H1 (cell line): Measurements from ENCODE around the gene NHS. TPM values are rescaled to one million over a fixed set of nuclear protein-coding genes. Genes with fewer than 3 reads are reported as not detected.

ENCODE experiments used
- BCL11A ChIP-seq, 2 experiments: IDR thresholded peaks; one replicate each; pipeline ENCODE4 v1.6.1; 2011; ENCODE audit warnings: low read depth in 2 of 2, low read length in 2 of 2, mild to moderate bottlenecking in 2 of 2
- CHD7 ChIP-seq: fragments of 300-600 bp; sonication (generic); IDR thresholded peaks from 2 replicates; pipeline ENCODE4 v1.7.1; 2012; ENCODE audit warnings: low read length, moderate library complexity, mild to moderate bottlenecking, inconsistent platforms; ENCODE audit not compliant: insufficient replicate concordance
- RNF2 ChIP-seq: fragments of 200-900, 300-1000 bp; sonication (generic); IDR thresholded peaks from 2 replicates; pipeline ENCODE4 v1.7.1; 2016; ENCODE audit warnings: borderline replicate concordance, low read depth, mild to moderate bottlenecking, antibody characterized with exemption, low read length; ENCODE audit not compliant: poor library complexity, severe bottlenecking; ENCODE audit errors: missing control alignments
- polyA plus RNA-seq, 7 experiments: library from polyadenylated mRNA; depleted of rRNA in 3 of 7; stranded (reverse) in 5 of 7; unstranded in 2 of 7; fragments of >200 nt in 5 of 7; fragments of 200-250 nt in 2 of 7; gene quantifications; 1 replicate in 5 of 7; 2 replicates in 1 of 7; 4 replicates in 1 of 7; pipeline versions ENCODE4 v1.2.1 to v1.2.3, GENCODE V29; 2011 to 2013; ENCODE audit warnings: missing spikeins in 2 of 7, mixed read lengths in 2 of 7
- total RNA-seq: library from RNA; stranded (reverse); fragmentation: NEBNext Ultra II Directional; extraction: Animal tissue kit (Norgen Biotek cat#: 25700); gene quantifications from 2 replicates; pipeline ENCODE4 v1.2.1, GENCODE V29; 2021

NHS gene
- total and polyA plus RNA-seq, 2 of the 8 experiments (the other 6 are each of a cell fraction or from before 2014, with no cell fraction given) = 2.2 to 6.7 TPM

GRCh38 chrX:17629519-17629918 lies 254.5 kb downstream of the NHS start (continued):
- TF ChIP-seq CHD7 (no peak), RNF2 (no peak), BCL11A (IDR thresholded peaks at IDR 0.05; ENCODE audit: low read depth in 2 of 2, low read length in 2 of 2) (no peak)
